ENCODE data around the gene MSANTD1.

Gene MSANTD1

GRCh38 chr4:3255611-3256186, 6.7 kb downstream of the MSANTD1 start:
- TF ChIP-seq SPI1 (IDR thresholded peaks at IDR 0.05; ENCODE audit: borderline replicate concordance, low read depth) (no peak), POLR2AphosphoS5 (IDR thresholded peaks at IDR 0.05; ENCODE audit: low read depth) (no peak), GABPA (IDR thresholded peaks at IDR 0.05; ENCODE audit: low read depth) (no peak), CTCF (IDR thresholded peaks at IDR 0.05; ENCODE audit: insufficient read depth, low read length) (no peak), REST (IDR thresholded peaks at IDR 0.05; ENCODE audit: insufficient replicate concordance, low read depth) (no peak)
- no peak for DNase-seq (ENCODE audit: low read depth in 1 of 2, low spot score in 1 of 2)
- no peak overlapping the region for H3K27ac ChIP-seq (replicated peaks)
- no peaks in the 10 kb centered on the region for H3K27me3 ChIP-seq (ENCODE audit: insufficient read depth, poor library complexity, severe bottlenecking)
- H3K4me3 ChIP-seq (replicated peaks; ENCODE audit: insufficient read depth, low read length), result no peak overlapping the region

GRCh38 chr4:3256230-3257102, 7.5 kb downstream of the MSANTD1 start:
- no peaks in the 10 kb centered on the region for H3K27me3 ChIP-seq (ENCODE audit: insufficient read depth, poor library complexity, severe bottlenecking)
- DNase-seq (ENCODE audit: low read depth in 1 of 2, low spot score in 1 of 2), result no peak
- H3K27ac ChIP-seq (replicated peaks), result no peak overlapping the region

More at GRCh38 chr4:3256230-3257102, 7.5 kb downstream of the MSANTD1 start:
- TF ChIP-seq REST (IDR thresholded peaks at IDR 0.05; ENCODE audit: insufficient replicate concordance, low read depth) (no peak), SPI1 (IDR thresholded peaks at IDR 0.05; ENCODE audit: borderline replicate concordance, low read depth) (no peak), GABPA (IDR thresholded peaks at IDR 0.05; ENCODE audit: low read depth) (no peak), CTCF (IDR thresholded peaks at IDR 0.05; ENCODE audit: insufficient read depth, low read length) (no peak), POLR2AphosphoS5 (IDR thresholded peaks at IDR 0.05; ENCODE audit: low read depth) (no peak)
- no peak overlapping the region for H3K4me3 ChIP-seq (replicated peaks; ENCODE audit: insufficient read depth, low read length)

All from HL-60 (cell line).